ENCODE data around the gene TAF10.
A peak's percentile ranks its signal among the peaks of the same experiment; 100 is the strongest.

The TAF10 gene

GRCh38 chr11:6586434-6587359 lies 25.3 kb downstream of the TAF10 start:
- peak in 17 of 56 donors; percentile 26 to 64 (median 53) for DNase-seq

GRCh38 chr11:6584528-6584927 lies 27.5 kb downstream of the TAF10 start:
- no peak for DNase-seq

- DNase-seq = no peak
Observed at GRCh38 chr11:6583584-6583983, 28.4 kb downstream of the TAF10 start.

DNA sequence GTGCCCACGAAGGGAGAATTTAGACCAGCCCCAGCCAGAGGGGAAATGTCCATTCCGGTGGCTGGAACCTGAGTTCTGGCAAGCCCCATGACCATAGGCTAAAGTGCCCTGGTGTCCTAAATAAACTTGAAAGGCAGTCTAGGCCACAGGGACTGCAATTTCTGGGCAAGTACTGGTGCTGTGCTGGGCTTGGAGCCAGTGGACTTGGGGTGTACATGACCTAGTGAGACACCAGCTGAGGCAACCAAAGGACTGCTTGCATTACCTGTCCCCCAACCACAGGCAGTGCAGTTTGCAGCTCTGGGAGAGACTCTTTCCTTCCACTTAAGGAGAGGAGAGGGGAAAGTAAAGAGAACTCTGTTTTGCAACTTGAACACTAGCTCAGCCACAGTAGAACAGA lies 32.3 kb downstream of the TAF10 start:
- DNase-seq = peak in 8 of 56 donors; percentile 15 to 44 (median 32)

- no peak for DNase-seq
Observed at GRCh38 chr11:6578134-6578533, 33.9 kb downstream of the TAF10 start.

GRCh38 chr11:6576471-6577373 lies 35.3 kb downstream of the TAF10 start:
- peak in 54 of 56 donors; percentile 27 to 95 (median 77) for DNase-seq

DNA sequence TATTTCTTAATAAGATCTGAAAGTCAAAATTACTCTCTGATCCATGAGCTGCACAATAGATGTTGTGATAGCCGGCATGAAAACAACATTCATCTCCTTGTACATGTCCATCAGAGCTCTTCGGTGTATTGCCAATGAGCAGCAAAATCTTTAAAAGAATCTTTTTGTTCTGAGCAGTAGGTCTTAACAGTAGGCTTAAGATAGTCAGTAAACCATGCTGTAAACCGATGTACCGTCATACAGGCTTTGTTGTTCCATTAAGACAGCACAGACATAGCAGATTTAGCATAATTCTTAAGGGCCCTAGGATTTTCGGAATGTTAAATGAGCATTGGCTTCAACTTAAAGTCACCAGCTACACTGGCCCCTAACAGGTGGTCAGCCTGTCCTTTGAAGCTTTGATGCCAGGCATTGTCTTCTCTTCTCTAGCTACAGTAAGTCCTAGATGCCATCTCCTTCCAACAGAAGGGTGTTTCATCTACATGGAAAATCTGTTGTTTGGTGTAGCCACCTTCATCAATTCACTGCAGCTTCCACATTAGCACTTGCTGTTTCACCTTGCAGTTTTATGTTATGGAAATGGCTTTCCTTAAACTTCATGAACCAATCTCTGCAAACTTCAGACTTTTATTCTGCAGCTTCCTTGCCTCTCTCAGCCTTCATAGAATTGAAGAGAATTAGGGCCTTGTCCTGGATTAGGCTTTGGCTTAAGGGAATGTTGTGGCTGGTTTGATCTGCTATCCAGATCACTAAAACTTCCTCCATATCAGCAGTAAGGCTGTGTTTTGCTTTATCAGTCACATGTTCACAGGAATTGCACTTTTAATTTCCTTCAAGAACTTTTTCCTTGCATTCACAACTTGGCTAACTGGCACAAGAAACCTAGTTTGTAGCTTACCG lies 37.0 kb downstream of the TAF10 start:
- no peak for DNase-seq

DNA sequence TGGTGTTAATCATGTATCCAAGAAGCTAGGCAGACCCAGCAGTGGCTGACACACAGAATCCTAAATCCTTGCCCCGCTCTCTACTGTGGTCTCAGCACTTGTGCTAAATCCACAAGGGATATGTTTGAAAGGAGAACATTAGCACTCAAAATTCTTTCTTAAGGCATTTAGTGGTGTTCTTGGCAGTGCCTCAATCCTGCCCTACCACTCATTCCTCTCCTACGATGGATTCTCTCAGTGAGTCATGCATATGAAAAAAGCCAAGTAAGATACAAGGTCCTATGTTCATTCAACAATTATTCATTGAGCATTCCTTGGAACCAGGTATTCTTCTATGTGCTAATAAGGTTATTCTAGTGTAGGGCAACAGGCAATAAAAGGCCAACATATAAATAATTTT lies 39.8 kb downstream of the TAF10 start:
- no peak for DNase-seq

- no peak for DNase-seq
Observed at GRCh38 chr11:6571434-6572008, 40.5 kb downstream of the TAF10 start.

GRCh38 chr11:6570691-6571427 lies 41.2 kb downstream of the TAF10 start:
- DNase-seq = peak in 1 of 56 donors; percentile 15

- no peak for DNase-seq
Observed at GRCh38 chr11:6569706-6570105, 42.3 kb downstream of the TAF10 start.

DNA sequence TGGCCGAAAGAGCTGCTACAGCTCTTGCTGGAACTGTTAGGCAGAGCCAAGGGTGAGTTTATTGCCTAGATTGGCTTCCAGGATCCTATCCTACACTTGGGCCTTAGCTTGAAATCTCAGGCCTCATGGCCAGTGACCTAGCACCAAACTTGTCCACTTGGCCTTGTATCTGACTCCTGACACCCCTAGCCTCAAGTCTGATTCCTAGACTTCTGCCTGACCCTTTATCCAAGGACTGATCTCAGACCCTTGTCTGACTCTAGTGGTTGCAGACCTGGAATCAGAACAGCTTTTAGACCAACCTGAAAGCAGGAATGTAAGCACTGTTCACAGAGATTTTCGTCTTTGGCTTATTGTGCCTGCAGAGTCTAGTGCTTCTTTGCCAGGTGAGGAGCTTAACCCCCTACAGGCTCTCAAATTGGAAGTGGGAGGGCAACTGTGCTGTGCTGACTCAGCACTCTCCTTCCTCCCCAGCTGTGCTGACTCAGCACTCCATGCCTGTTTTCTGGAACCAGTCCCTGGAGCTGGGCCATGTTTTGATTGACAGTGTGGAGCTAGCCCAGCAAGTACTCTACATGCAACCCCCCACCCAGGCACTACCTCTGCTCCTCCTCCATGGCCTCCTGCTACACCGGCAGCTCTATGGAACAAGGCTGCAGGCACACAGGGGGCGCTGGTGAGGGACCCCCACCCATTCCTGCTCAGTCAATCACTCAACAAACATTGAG lies 43.7 kb downstream of the TAF10 start:
- peak in 23 of 56 donors; percentile 23 to 67 (median 46) for DNase-seq

GRCh38 chr11:6567371-6567745 lies 44.7 kb downstream of the TAF10 start:
- peak in 1 of 56 donors; percentile 53 for DNase-seq

DNA sequence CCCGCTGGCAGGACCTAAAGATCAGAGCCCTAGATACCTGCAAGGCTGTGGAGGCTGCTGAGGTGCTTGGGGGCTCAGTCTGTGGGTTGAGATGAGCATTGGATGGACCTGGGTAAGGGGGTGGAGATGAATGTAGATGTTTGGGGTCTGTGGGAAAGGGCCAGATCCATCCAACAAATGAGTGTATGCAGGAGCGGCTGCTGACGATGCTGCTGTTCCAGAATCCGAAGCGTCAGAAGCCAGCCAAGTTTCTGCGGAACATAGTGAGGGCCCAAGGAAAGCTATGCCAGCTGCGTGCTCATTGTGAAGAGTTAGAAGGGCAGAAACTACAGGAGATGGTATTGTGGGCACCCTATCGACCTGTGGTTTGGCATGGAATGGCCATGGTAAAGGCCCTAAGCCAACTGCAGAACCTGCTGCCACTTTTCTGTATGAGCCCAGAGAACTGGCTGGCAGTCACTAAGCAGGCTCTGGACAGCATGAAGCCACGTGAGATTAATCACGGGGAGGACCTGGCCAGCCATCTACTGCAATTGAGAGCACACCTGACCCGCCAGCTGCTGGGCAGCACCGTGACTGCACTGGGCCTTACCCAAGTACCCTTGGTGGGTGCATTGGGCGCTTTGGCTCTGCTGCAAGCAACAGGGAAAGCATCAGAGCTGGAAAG lies 45.2 kb downstream of the TAF10 start:
- DNase-seq = peak in 10 of 56 donors; percentile 20 to 60 (median 44)

DNA sequence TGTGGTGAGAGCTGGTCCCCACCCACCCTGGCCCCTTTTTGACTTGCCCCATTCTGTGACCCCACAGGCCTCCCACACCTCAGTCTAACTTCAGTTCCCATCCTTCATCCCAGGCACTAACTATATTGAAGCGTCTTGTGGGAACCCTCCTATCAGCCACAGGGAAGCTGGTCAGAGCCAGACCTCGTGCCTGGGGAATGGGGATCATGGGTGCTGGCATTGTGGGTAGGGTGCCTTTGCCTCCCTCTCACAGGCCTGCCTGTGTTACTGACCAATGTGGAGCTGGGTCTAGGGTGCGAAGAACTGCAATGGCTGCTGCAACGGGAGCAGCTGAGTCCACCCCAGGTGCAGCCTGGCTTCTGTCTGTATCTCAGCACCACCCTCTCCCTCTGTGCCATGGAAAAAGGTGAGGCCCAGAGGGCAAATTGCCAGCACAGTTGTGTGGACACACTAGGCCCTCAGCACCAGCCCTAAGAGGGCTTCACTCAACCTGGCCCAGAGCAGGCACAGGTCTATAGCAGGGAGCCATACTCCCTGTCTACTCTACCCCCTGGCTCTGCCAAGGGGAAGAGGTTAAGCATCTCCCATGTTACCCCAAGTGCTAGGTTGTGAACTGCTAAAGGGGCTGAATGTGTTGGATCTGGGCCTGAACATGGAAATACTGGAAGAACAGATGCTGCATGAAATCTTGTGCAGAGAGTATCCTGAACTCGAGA lies 45.9 kb downstream of the TAF10 start:
- DNase-seq = no peak

- DNase-seq = no peak
Observed at GRCh38 chr11:6565325-6565724, 46.7 kb downstream of the TAF10 start.

- no peak for DNase-seq
Observed at GRCh38 chr11:6563667-6564066, 48.3 kb downstream of the TAF10 start.

- DNase-seq = no peak
Observed at GRCh38 chr11:6563121-6563619, 48.8 kb downstream of the TAF10 start.

Data from amygdala (tissue), 56 donors.